ENCODE measurements around the gene PSMD6. TPM values are rescaled to one million over a fixed set of nuclear protein-coding genes. Genes with fewer than 3 reads are reported as not detected.
A peak's percentile ranks its signal among the peaks of the same experiment; 100 is the strongest.

PSMD6 gene
- total RNA-seq, 1 experiment from 2014 or later, result 76.1 TPM

GRCh38 chr3:63986831-63987230, 36.5 kb downstream of the PSMD6 start:
- no peak overlapping the region for H3K27ac ChIP-seq
- no peaks in the 10 kb centered on the region for H3K4me1 ChIP-seq
- 0 out of 2 replicates have a peak, but pooled peaks cover 2% of the 10 kb centered on the region for H3K36me3 ChIP-seq
- H3K9me3 ChIP-seq (replicated peaks), result no peaks in the 10 kb centered on the region
- H3K4me3 ChIP-seq, result no peak overlapping the region
- H3K27me3 ChIP-seq, result no peaks in the 10 kb centered on the region
- DNase-seq, result no peak

GRCh38 chr3:63986146-63986545, 37.1 kb downstream of the PSMD6 start:
- Histone ChIP-seq H3K4me3 (no peak overlapping the region), H3K36me3 (0 out of 2 replicates have a peak, but pooled peaks cover 2% of the 10 kb centered on the region), H3K4me1 (no peaks in the 10 kb centered on the region), H3K27ac (no peak overlapping the region), H3K9me3 (replicated peaks) (no peaks in the 10 kb centered on the region), H3K27me3 (no peaks in the 10 kb centered on the region)
- DNase-seq, result no peak

- no peaks in the 10 kb centered on the region for H3K27me3 ChIP-seq
- no peak overlapping the region for H3K27ac ChIP-seq
- H3K36me3 ChIP-seq, result peaks cover 2% of the 10 kb centered on the region; the same call in 1 of the 2 replicates
- no peak for DNase-seq
- H3K4me3 ChIP-seq, result no peak overlapping the region
- no peaks in the 10 kb centered on the region for H3K4me1 ChIP-seq
- no peaks in the 10 kb centered on the region for H3K9me3 ChIP-seq (replicated peaks)
Measured at GRCh38 chr3:63984391-63984790, 38.9 kb downstream of the PSMD6 start.

GRCh38 chr3:63981980-63982379, 41.3 kb downstream of the PSMD6 start:
- H3K36me3 ChIP-seq, result no peaks in the 10 kb centered on the region; the same call in 1 of the 2 replicates
- H3K4me1 ChIP-seq, result no peaks in the 10 kb centered on the region
- H3K27me3 ChIP-seq, result no peaks in the 10 kb centered on the region
- no peak for DNase-seq
- H3K27ac ChIP-seq, result no peak overlapping the region
- no peaks in the 10 kb centered on the region for H3K9me3 ChIP-seq (replicated peaks)
- no peak overlapping the region for H3K4me3 ChIP-seq

- Histone ChIP-seq H3K27me3 (no peaks in the 10 kb centered on the region), H3K4me3 (no peak overlapping the region), H3K27ac (no peak overlapping the region), H3K36me3 (no peaks in the 10 kb centered on the region; the same call in 1 of the 2 replicates), H3K4me1 (no peaks in the 10 kb centered on the region), H3K9me3 (replicated peaks) (no peaks in the 10 kb centered on the region)
- DNase-seq, result no peak
Measured at GRCh38 chr3:63980830-63981498, 42.3 kb downstream of the PSMD6 start.

- no peaks in the 10 kb centered on the region for H3K9me3 ChIP-seq (replicated peaks)
- H3K36me3 ChIP-seq, result no peaks in the 10 kb centered on the region; the same call in 1 of the 2 replicates
- H3K4me3 ChIP-seq, result no peak overlapping the region
- no peak overlapping the region for H3K27ac ChIP-seq
- H3K27me3 ChIP-seq, result no peaks in the 10 kb centered on the region
- H3K4me1 ChIP-seq, result no peaks in the 10 kb centered on the region
- no peak for DNase-seq
Measured at GRCh38 chr3:63980019-63980418, 43.3 kb downstream of the PSMD6 start.

- DNase-seq, result no peak
- Histone ChIP-seq H3K4me3 (no peak overlapping the region), H3K9me3 (replicated peaks) (no peaks in the 10 kb centered on the region), H3K4me1 (no peaks in the 10 kb centered on the region), H3K27ac (no peak overlapping the region), H3K27me3 (no peaks in the 10 kb centered on the region), H3K36me3 (no peaks in the 10 kb centered on the region; the same call in 1 of the 2 replicates)
Measured at GRCh38 chr3:63979093-63979885, 44.0 kb downstream of the PSMD6 start.

GRCh38 chr3:63977893-63978292, 45.4 kb downstream of the PSMD6 start:
- H3K27me3 ChIP-seq, result no peaks in the 10 kb centered on the region
- H3K27ac ChIP-seq, result no peak overlapping the region
- no peaks in the 10 kb centered on the region; the same call in 1 of the 2 replicates for H3K36me3 ChIP-seq
- H3K4me1 ChIP-seq, result no peaks in the 10 kb centered on the region
- H3K4me3 ChIP-seq, result no peak overlapping the region
- no peaks in the 10 kb centered on the region for H3K9me3 ChIP-seq (replicated peaks)
- DNase-seq, result no peak

- Histone ChIP-seq H3K4me3 (no peak overlapping the region), H3K27ac (no peak overlapping the region), H3K36me3 (no peaks in the 10 kb centered on the region; the same call in 1 of the 2 replicates), H3K4me1 (no peaks in the 10 kb centered on the region), H3K9me3 (replicated peaks) (no peaks in the 10 kb centered on the region), H3K27me3 (no peaks in the 10 kb centered on the region)
- no peak for DNase-seq
Measured at GRCh38 chr3:63976872-63977200, 46.5 kb downstream of the PSMD6 start.

- H3K9me3 ChIP-seq (replicated peaks), result no peaks in the 10 kb centered on the region
- H3K4me1 ChIP-seq, result no peaks in the 10 kb centered on the region
- H3K27ac ChIP-seq, result no peak overlapping the region
- DNase-seq, result no peak
- H3K27me3 ChIP-seq, result no peaks in the 10 kb centered on the region
- H3K36me3 ChIP-seq, result no peaks in the 10 kb centered on the region; the same call in 1 of the 2 replicates
- no peak overlapping the region for H3K4me3 ChIP-seq
Measured at GRCh38 chr3:63976161-63976871, 47.0 kb downstream of the PSMD6 start.

GRCh38 chr3:63975723-63976122, 47.6 kb downstream of the PSMD6 start:
- Histone ChIP-seq H3K36me3 (no peaks in the 10 kb centered on the region; the same call in 1 of the 2 replicates), H3K27ac (no peak overlapping the region)

GRCh38 chr3:63974451-63974850, 48.8 kb downstream of the PSMD6 start:
- no peak overlapping the region for H3K4me3 ChIP-seq
- H3K4me1 ChIP-seq, result no peaks in the 10 kb centered on the region
- H3K9me3 ChIP-seq (replicated peaks), result no peaks in the 10 kb centered on the region
- peak in 1 of 2 experiments; percentile 11 for DNase-seq
- H3K27ac ChIP-seq, result no peak overlapping the region
- H3K36me3 ChIP-seq, result no peaks in the 10 kb centered on the region
- no peaks in the 10 kb centered on the region for H3K27me3 ChIP-seq

More at GRCh38 chr3:63975723-63976122, 47.6 kb downstream of the PSMD6 start:
- Histone ChIP-seq H3K9me3 (replicated peaks) (no peaks in the 10 kb centered on the region), H3K4me3 (no peak overlapping the region), H3K27me3 (no peaks in the 10 kb centered on the region), H3K4me1 (no peaks in the 10 kb centered on the region)
- no peak for DNase-seq

GRCh38 chr3:63973406-63973805, 49.9 kb downstream of the PSMD6 start:
- no peak overlapping the region for H3K27ac ChIP-seq
- H3K4me1 ChIP-seq, result no peaks in the 10 kb centered on the region
- H3K27me3 ChIP-seq, result no peaks in the 10 kb centered on the region
- H3K4me3 ChIP-seq, result no peak overlapping the region
- H3K36me3 ChIP-seq, result no peaks in the 10 kb centered on the region
- no peak for DNase-seq
- no peaks in the 10 kb centered on the region for H3K9me3 ChIP-seq (replicated peaks)

- Histone ChIP-seq H3K9me3 (replicated peaks) (no peaks in the 10 kb centered on the region), H3K36me3 (no peaks in the 10 kb centered on the region), H3K27ac (no peak overlapping the region), H3K27me3 (no peaks in the 10 kb centered on the region), H3K4me3 (no peak overlapping the region), H3K4me1 (no peaks in the 10 kb centered on the region)
- DNase-seq, result no peak
Measured at GRCh38 chr3:63972987-63973386, 50.3 kb downstream of the PSMD6 start.

- H3K27me3 ChIP-seq, result no peaks in the 10 kb centered on the region
- H3K27ac ChIP-seq, result no peak overlapping the region
- no peaks in the 10 kb centered on the region for H3K36me3 ChIP-seq
- no peak overlapping the region for H3K4me3 ChIP-seq
- no peaks in the 10 kb centered on the region for H3K4me1 ChIP-seq
- DNase-seq, result no peak
- H3K9me3 ChIP-seq (replicated peaks), result no peaks in the 10 kb centered on the region
Measured at GRCh38 chr3:63972196-63972595, 51.1 kb downstream of the PSMD6 start.

All from SJCRH30 (cell line).